Adrenal gland (tissue), 5 donors: ENCODE measurements around the gene ZNF576.

Source experiments
- CTCF ChIP-seq, 6 experiments: fragments of 450-650 bp in 4 of 6; fragments of 200-600 bp in 2 of 6; sonication (generic) in 1 of 6; IDR thresholded peaks; 1 replicate in 5 of 6; 2 replicates in 1 of 6; pipeline versions ENCODE4 v1.5.1 to v1.8.0; 2016 to 2021; ENCODE audit warnings: antibody characterized with exemption in 6 of 6, mild to moderate bottlenecking in 2 of 6, moderate library complexity in 1 of 6
- POLR2A ChIP-seq, 2 donors: fragments of 450-650 bp; IDR thresholded peaks; one replicate each; pipeline ENCODE4 v1.6.1; 2017; ENCODE audit warnings: antibody characterized with exemption in 2 of 2, mild to moderate bottlenecking in 2 of 2, moderate library complexity in 1 of 2
- donor health status: DM: no; HTN: no; CAD: no.

- no peak for TF ChIP-seq CTCF (IDR thresholded peaks at IDR 0.05)
- TF ChIP-seq POLR2A (IDR thresholded peaks at IDR 0.05): no peak
Observed at GRCh38 chr19:43569657-43570056, 26.7 kb upstream of the ZNF576 start.
